K562 (cell line): ENCODE measurements around the gene COL23A1. TPM values are rescaled to one million over a fixed set of nuclear protein-coding genes. Genes with fewer than 3 reads are reported as not detected.

Source experiments
- ATAC-seq: fragments of 200-7000 bp; cut with Tn5 transposase; 3 replicates; pipeline ENCODE4 v1.9.1; 2020; ENCODE audit warnings: moderate library complexity
- BruUV-seq: library from RNA; stranded (reverse); fragments of 400-500 nt; replicated peaks from 2 replicates; lab custom pipeline; 2021; lab: Mats Ljungman, UMichigan
- CTCF ChIA-PET: fragments of 300-600 bp; formaldehyde crosslinking; extraction: SDS; loops from one replicate; lab custom pipeline; 2021; ENCODE audit warnings: low intra/inter-chr PET ratio; lab: Yijun Ruan, JAX
- POLR2A ChIA-PET: fragments of 300-600, 350-650 bp; sonication (Branson Sonifier 250); formaldehyde crosslinking; extraction: SDS; loops from one replicate; lab custom pipeline; 2021; ENCODE audit warnings: antibody characterized with exemption, inconsistent platforms; lab: Yijun Ruan, JAX
- DNase-seq, 4 experiments: peaks; one replicate each; pipeline versions ENCODE4 v3.0.0 to v3.0.0-alpha.2; 2011 to 2018; ENCODE audit warnings: low spot score in 3 of 4, mixed read lengths in 3 of 4; ENCODE audit errors: extremely low read depth in 1 of 4
- FAIRE-seq: peaks from 2 replicates; lab custom pipeline; 2011; peaks lifted over from hg19 to GRCh38; lab: Jason Lieb, UNC
- H2AFZ ChIP-seq: 2 replicates; pipeline ENCODE4 v1.6.0; 2011; ENCODE audit warnings: low read depth, low read length, control low read depth, inconsistent platforms
- H3K27ac ChIP-seq: fragments of 200-600 bp; 3 replicates; pipeline ENCODE4 v1.8.0; 2011; ENCODE audit warnings: low read depth, mild to moderate bottlenecking, control low read depth, inconsistent platforms, low read length, moderate library complexity, mixed read lengths; ENCODE audit errors: extremely low read depth
- H3K27me3 ChIP-seq, 2 experiments: fragments of 300-600 bp in 1 of 2; 2 replicates in 1 of 2; 3 replicates in 1 of 2; pipeline versions ENCODE4 v1.6.0 to v1.8.0; 2011; ENCODE audit warnings: inconsistent platforms in 2 of 2, low read length in 2 of 2, mild to moderate bottlenecking in 1 of 2, mixed read lengths in 1 of 2, moderate library complexity in 1 of 2; ENCODE audit not compliant: control insufficient read depth in 2 of 2, insufficient read depth in 2 of 2
- H3K36me3 ChIP-seq: fragments of 300-600 bp; 3 replicates; pipeline ENCODE4 v1.8.0; 2011; ENCODE audit warnings: mild to moderate bottlenecking, low read length, inconsistent platforms; ENCODE audit not compliant: control insufficient read depth, insufficient read depth
- H3K4me1 ChIP-seq, 2 experiments: fragments of 200-600 bp in 1 of 2; replicated peaks in 1 of 2; 2 replicates in 1 of 2; 3 replicates in 1 of 2; pipeline versions ENCODE4 v1.5.1 to v1.8.0; 2011; ENCODE audit warnings: inconsistent platforms in 2 of 2, low read length in 2 of 2, mild to moderate bottlenecking in 1 of 2, mixed read lengths in 1 of 2, moderate library complexity in 1 of 2; ENCODE audit not compliant: control insufficient read depth in 2 of 2, insufficient read depth in 2 of 2
- H3K4me2 ChIP-seq: 2 replicates; pipeline ENCODE4 v1.6.1; 2011; ENCODE audit warnings: low read length, control low read depth, inconsistent platforms, mixed read lengths; ENCODE audit not compliant: insufficient read depth
- H3K4me3 ChIP-seq: fragments of 200-600 bp; sonication (generic), shearing (Covaris generic); 2 replicates; pipeline ENCODE4 v1.5.1; 2016; ENCODE audit warnings: control low read depth, inconsistent platforms
- H3K79me2 ChIP-seq: fragments of 200-600 bp; 3 replicates; pipeline ENCODE4 v1.8.0; 2011; ENCODE audit warnings: low read length, inconsistent platforms; ENCODE audit not compliant: control insufficient read depth, insufficient read depth
- H3K9ac ChIP-seq, 2 experiments: 2 replicates each; pipeline versions ENCODE4 v1.6.0 to v1.6.1; 2011; ENCODE audit warnings: low read depth in 2 of 2, low read length in 2 of 2, control low read depth in 1 of 2, inconsistent platforms in 1 of 2, mild to moderate bottlenecking in 1 of 2, mixed read lengths in 1 of 2; ENCODE audit not compliant: insufficient read depth in 1 of 2
- H3K9me1 ChIP-seq: one replicate; pipeline ENCODE4 v1.6.0; 2011; ENCODE audit warnings: inconsistent platforms, mild to moderate bottlenecking, low read length, moderate library complexity; ENCODE audit not compliant: control insufficient read depth, insufficient read depth
- H3K9me3 ChIP-seq: replicated peaks from 2 replicates; pipeline ENCODE4 v1.5.1; 2011; ENCODE audit warnings: low read depth, low read length, inconsistent platforms; ENCODE audit not compliant: control insufficient read depth, insufficient read depth
- H4K20me1 ChIP-seq: replicated peaks from 2 replicates; pipeline ENCODE4 v1.6.1; 2011; ENCODE audit warnings: low read length, inconsistent platforms, mixed read lengths; ENCODE audit not compliant: control insufficient read depth, insufficient read depth
- ARID2 ChIP-seq: fragments of 450-650 bp; IDR thresholded peaks from 2 replicates; pipeline ENCODE4 v1.6.1; 2017; ENCODE audit warnings: antibody characterized with exemption, mild to moderate bottlenecking
- CBX3 ChIP-seq, 2 experiments: IDR thresholded peaks; 1 replicate in 1 of 2; 2 replicates in 1 of 2; pipeline ENCODE4 v1.6.1; 2012; ENCODE audit warnings: inconsistent platforms in 2 of 2, low read length in 2 of 2, borderline replicate concordance in 1 of 2, control low read depth in 1 of 2
- HIVEP1 ChIP-seq: fragments of 250-450 bp; sonication (Bioruptor Pico); IDR thresholded peaks from 2 replicates; pipeline ENCODE4 v1.4.0; 2020; ENCODE audit warnings: mild to moderate bottlenecking
- MEF2A ChIP-seq: IDR thresholded peaks from 2 replicates; pipeline ENCODE4 v1.6.1; 2011; ENCODE audit warnings: low read depth, mild to moderate bottlenecking, low read length, moderate library complexity; ENCODE audit not compliant: control insufficient read depth
- NCOA1 ChIP-seq: fragments of 450-650 bp; IDR thresholded peaks from 2 replicates; pipeline ENCODE4 v1.6.1; 2016; ENCODE audit warnings: low read depth
- NFE2L1 ChIP-seq: fragments of 450-650 bp; IDR thresholded peaks from 2 replicates; pipeline ENCODE4 v1.6.1; 2016; ENCODE audit warnings: missing genetic modification characterization, low read depth, mild to moderate bottlenecking, missing compliant biosample characterization, moderate library complexity, borderline replicate concordance
- NR2C2 ChIP-seq, 2 experiments: fragments of 200-800 bp in 1 of 2; sonication (Bioruptor generic) in 1 of 2; sonication (generic) in 1 of 2; formaldehyde crosslinking in 1 of 2; IDR thresholded peaks; 2 replicates each; pipeline versions ENCODE4 v1.6.1 to v1.8.0; 2016 to 2022; ENCODE audit warnings: mild to moderate bottlenecking in 1 of 2, missing compliant biosample characterization in 1 of 2, missing genetic modification characterization in 1 of 2, missing genetic modification reagents in 1 of 2
- PCBP2 ChIP-seq: fragments of 200-400 bp; formaldehyde crosslinking; IDR thresholded peaks from 2 replicates; pipeline ENCODE4 v1.6.1; 2018; ENCODE audit warnings: low read length, low read depth, mild to moderate bottlenecking, moderate library complexity; ENCODE audit not compliant: poor library complexity, severe bottlenecking
- ZKSCAN1 ChIP-seq: fragments of 150-350 bp; IDR thresholded peaks from 2 replicates; pipeline ENCODE4 v1.6.1; 2016; ENCODE audit warnings: low read depth, low read length
- ZNF133 ChIP-seq: fragments of 250-450 bp; sonication (Bioruptor Pico); IDR thresholded peaks from 2 replicates; pipeline ENCODE4 v1.4.0; 2020; ENCODE audit warnings: mild to moderate bottlenecking
- ZNF3 ChIP-seq: fragments of 250-450 bp; sonication (Bioruptor Pico); IDR thresholded peaks from 2 replicates; pipeline ENCODE4 v1.5.0; 2021; ENCODE audit warnings: mild to moderate bottlenecking, moderate library complexity
- ZNF316 ChIP-seq: fragments of 450-650 bp; IDR thresholded peaks from 2 replicates; pipeline ENCODE4 v1.6.1; 2016
- ZNF436 ChIP-seq: fragments of 250-450, 450-650 bp; sonication (Bioruptor Pico); formaldehyde crosslinking; IDR thresholded peaks from 2 replicates; pipeline ENCODE4 v1.7.0; 2020; ENCODE audit warnings: mild to moderate bottlenecking
- WGBS: fragments of 100-300 bp; shearing (Covaris generic); methylation state at CpG from one replicate; pipeline ENCODE4 v1.1.6; 2016; ENCODE audit warnings: low coverage, mixed read lengths; ENCODE audit not compliant: insufficient coverage; ENCODE audit errors: missing lambda C conversion rate; 5-methylcytosine and 5-hydroxymethylcytosine counted together
- in situ Hi-C: fragments of 300-500 bp; cut with MboI; formaldehyde crosslinking; loops from 4 replicates; pipeline ENCODE4 v1.15.0; 2018; ENCODE audit warnings: inconsistent platforms, mixed read lengths
- intact Hi-C: fragments of 100-400 bp; cut with micrococcal nuclease; formaldehyde crosslinking; loops from 2 replicates; pipeline ENCODE4 v1.14.2; 2022
- polyA plus RNA-seq, 8 experiments: library from polyadenylated mRNA; depleted of rRNA in 4 of 8; stranded (reverse) in 5 of 8; unstranded in 3 of 8; fragments of >200 nt; fragmentation: Nextera tagmentation in 2 of 8; fragmentation: Illumina TruSeq in 1 of 8; extraction: Ambion mirVana in 2 of 8; extraction: Trizol in 1 of 8; gene quantifications; 2 replicates each; pipeline versions ENCODE4 v1.2.1 to v1.2.3, GENCODE V29; 2011 to 2014; ENCODE audit warnings: inconsistent platforms in 1 of 8, missing spikeins in 1 of 8
- total RNA-seq, 7 experiments: library from RNA; depleted of rRNA in 6 of 7; stranded (reverse); fragments of >200 nt in 6 of 7; fragmentation: Illumina TruSeq in 2 of 7; extraction: Trizol in 2 of 7; gene quantifications; 2 replicates each; pipeline versions ENCODE4 v1.2.1 to v1.2.3, GENCODE V29; 2011 to 2021; ENCODE audit warnings: low replicate concordance in 1 of 7
- TF ChIP-seq, protein P1 (sequence below): sonication (generic); formaldehyde crosslinking; IDR thresholded peaks from 2 replicates; pipeline ENCODE4 v1.8.1; 2023; ENCODE audit warnings: mild to moderate bottlenecking, missing genetic modification reagents

The COL23A1 gene
- total and polyA plus RNA-seq, 9 of the 15 experiments (the other 6 are each of a cell fraction or from before 2014, with no cell fraction given) = 0.09 TPM; not detected in 8

DNA sequence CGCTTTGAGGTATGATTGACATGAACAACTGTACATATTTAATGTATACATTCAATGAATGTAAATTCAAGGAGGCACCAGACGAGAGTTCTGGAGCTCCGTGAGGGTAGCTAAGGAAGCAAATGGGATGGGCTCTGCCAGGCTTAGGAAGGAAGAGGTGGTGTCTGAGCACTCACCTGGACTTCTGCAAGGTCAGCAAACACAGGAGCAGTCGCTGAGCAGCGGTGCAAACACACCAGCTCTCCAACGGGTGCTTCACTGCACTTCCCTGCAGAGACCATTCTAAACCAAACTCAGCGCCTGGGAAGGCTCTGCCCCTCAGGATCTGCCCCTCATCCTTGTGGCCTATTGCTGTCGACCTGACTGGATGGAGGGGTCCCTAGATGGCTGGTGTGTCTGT is 101.5 kb downstream of the COL23A1 start:
- CTCF ChIA-PET = no interaction called here
- Histone ChIP-seq H3K4me1 (no peaks in the 10 kb centered on the region), H3K36me3 (no peaks in the 10 kb centered on the region), H2AFZ (no peak overlapping the region), H3K79me2 (no peaks in the 10 kb centered on the region), H3K9me3 (no peaks in the 10 kb centered on the region), H3K9me1 (no peaks in the 10 kb centered on the region), H3K27ac (no peak overlapping the region), H3K27me3 (peaks cover 16 to 50% of the 10 kb centered on the region in 2 experiments; a peak in 4 of 5 replicates), H3K9ac (no peak overlapping the region), H3K4me3 (no peak overlapping the region), H4K20me1 (no peaks in the 10 kb centered on the region), H3K4me2 (no peak overlapping the region)
- POLR2A ChIA-PET = interaction anchor here (1.0 kb wide), 1 partner anchor 8 kb away, joined by 3 read pairs; no protein-coding TSS in a partner anchor
- ATAC-seq (no peak), DNase-seq (no peak), FAIRE-seq (no peak)
- in situ Hi-C loops = no loop called here
- BruUV-seq = no TSS peak
- TF ChIP-seq ZNF133 (CRISPR knock-in tag) = no peak
- TF ChIP-seq ZNF316 = peak; percentile 31; the same call in 1 of the 2 replicates
- intact Hi-C loops = no loop called here
- WGBS = 2% methylated on average over 8 of the region's 8 CpGs

DNA sequence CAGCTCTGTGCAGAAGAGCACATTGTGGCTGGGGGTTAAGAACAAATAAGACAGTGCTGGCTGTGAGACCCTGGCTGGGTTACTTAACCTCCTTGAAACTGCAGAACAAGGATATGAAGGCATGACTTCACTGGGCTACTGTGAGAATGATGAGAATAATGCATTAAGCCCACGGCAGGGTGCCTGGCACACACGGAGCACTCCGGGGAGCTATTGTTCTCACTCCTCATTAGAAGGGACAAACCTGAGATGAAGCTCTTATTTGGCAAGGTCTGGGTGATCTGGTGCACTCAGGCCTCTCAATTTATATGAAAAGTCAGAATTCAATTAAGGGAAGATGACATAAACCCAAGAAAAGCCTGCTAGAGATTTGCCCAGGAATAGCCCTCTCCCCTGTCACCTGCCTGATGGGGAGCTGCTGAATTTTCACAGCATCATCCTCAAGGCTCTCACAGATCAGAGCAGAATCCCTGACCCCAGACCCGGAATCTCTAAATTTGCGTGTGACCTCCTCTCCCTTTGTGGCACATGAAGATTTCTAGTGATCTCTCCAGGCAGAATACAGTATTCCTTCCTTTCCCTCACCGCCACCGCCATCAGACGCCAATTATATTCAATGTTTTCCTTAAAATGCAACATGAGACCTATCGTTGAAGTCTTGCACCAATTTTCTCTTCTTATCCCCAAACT is 102.1 kb downstream of the COL23A1 start:
- no peak overlapping the region for H2AFZ ChIP-seq
- no peak for FAIRE-seq
- in situ Hi-C loops = no loop called here
- H4K20me1 ChIP-seq = no peaks in the 10 kb centered on the region
- H3K36me3 ChIP-seq = no peaks in the 10 kb centered on the region
- no peaks in the 10 kb centered on the region for H3K9me1 ChIP-seq
- ChIA-PET CTCF (no interaction called here), POLR2A (no interaction called here)
- TF ChIP-seq ARID2 = no peak
- TF ChIP-seq CBX3 (IDR thresholded peaks at IDR 0.05; ENCODE audit: borderline replicate concordance in 1 of 2, low read length in 2 of 2) = no peak
- TF ChIP-seq ZNF436 (CRISPR knock-in tag) = no peak
- TF ChIP-seq ZKSCAN1 = no peak
- no peak for TF ChIP-seq MEF2A
- TF ChIP-seq NR2C2 (CRISPR knock-in tag; IDR thresholded peaks at IDR 0.05) = no peak
- no peak for TF ChIP-seq NR2C2 (tag; IDR thresholded peaks at IDR 0.05)
- TF ChIP-seq PCBP2 = no peak
- TF ChIP-seq, protein P1, sequence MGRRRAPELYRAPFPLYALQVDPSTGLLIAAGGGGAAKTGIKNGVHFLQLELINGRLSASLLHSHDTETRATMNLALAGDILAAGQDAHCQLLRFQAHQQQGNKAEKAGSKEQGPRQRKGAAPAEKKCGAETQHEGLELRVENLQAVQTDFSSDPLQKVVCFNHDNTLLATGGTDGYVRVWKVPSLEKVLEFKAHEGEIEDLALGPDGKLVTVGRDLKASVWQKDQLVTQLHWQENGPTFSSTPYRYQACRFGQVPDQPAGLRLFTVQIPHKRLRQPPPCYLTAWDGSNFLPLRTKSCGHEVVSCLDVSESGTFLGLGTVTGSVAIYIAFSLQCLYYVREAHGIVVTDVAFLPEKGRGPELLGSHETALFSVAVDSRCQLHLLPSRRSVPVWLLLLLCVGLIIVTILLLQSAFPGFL (CRISPR knock-in tag) = no peak
- no peak for TF ChIP-seq ZNF3
- TF ChIP-seq NFE2L1 (tag) = no peak
- TF ChIP-seq HIVEP1 (CRISPR knock-in tag) = no peak
- no peak for TF ChIP-seq NCOA1
- no peak overlapping the region for H3K4me2 ChIP-seq
- no peak overlapping the region for H3K4me3 ChIP-seq
- H3K79me2 ChIP-seq = no peaks in the 10 kb centered on the region
- no peak overlapping the region for H3K27ac ChIP-seq
- DNase-seq = no peak
- H3K9me3 ChIP-seq = no peaks in the 10 kb centered on the region
- ATAC-seq = no peak
- peaks cover 16 to 43% of the 10 kb centered on the region in 2 experiments; a peak in 4 of 5 replicates for H3K27me3 ChIP-seq
- intact Hi-C loops = no loop called here
- H3K9ac ChIP-seq = no peak overlapping the region
- WGBS = 2% methylated on average over 9 of the region's 9 CpGs
- no peaks in the 10 kb centered on the region for H3K4me1 ChIP-seq
- BruUV-seq = no TSS peak
